NCI-H1694 treated with DMSO at 0.1 percent for 48 hours (cell line): ENCODE data around the gene RS1.

Experiments
- DNase-seq: peaks from one replicate; lab custom pipeline; 2025; lab: John Stamatoyannopoulos, UW

RS1 gene

DNA sequence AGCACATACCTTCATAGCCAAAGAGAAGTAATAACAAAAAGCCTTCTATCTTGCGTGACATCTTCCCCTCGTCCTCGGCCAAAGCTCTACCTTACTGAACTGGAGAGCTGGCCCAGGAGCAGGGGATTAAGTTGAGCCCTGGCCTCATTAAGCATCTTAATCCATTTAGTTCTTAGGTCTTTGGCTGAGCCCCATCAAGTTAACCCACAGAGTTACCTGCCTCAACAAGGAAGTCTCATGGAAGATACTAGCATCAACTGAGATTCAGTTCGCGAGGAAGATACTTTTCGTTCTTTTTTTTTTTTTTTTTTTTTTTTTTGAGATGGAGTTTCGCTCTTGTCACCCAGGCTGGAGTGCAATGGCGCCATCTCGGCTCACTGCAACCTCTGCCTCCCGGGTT lies at the start of gene RS1:
Gene RS1 (minus strand): TSS at position 101 of the 400 bp plus-strand sequence. CDS start 40 bp downstream, at position 61.
- DNase-seq = no peak

- DNase-seq = no peak
Measured at GRCh38 chrX:18719852-18720251, 47.9 kb upstream of the RS1 start.

DNA sequence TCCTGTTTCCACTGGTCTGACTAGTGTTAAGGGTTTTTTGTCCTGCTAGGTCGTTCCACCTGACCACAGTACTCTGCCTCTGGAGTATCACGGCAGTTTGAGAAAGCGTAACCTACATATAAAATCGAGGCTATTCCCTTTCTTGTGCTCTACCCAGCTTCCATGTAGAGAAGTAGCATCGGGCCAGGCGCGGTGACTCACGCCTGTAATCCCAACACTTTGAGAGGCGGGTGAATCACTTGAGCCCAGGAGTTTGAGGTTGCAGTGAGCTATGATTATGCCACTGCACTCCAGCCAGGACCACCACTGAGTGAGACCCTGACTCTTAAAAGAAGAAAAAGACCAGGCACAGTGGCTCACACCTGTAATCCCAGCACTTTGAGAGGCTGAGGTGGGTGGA lies 43.0 kb upstream of the RS1 start:
- DNase-seq = no peak

- DNase-seq = no peak
Measured at GRCh38 chrX:18709833-18710232, 37.9 kb upstream of the RS1 start.

DNA sequence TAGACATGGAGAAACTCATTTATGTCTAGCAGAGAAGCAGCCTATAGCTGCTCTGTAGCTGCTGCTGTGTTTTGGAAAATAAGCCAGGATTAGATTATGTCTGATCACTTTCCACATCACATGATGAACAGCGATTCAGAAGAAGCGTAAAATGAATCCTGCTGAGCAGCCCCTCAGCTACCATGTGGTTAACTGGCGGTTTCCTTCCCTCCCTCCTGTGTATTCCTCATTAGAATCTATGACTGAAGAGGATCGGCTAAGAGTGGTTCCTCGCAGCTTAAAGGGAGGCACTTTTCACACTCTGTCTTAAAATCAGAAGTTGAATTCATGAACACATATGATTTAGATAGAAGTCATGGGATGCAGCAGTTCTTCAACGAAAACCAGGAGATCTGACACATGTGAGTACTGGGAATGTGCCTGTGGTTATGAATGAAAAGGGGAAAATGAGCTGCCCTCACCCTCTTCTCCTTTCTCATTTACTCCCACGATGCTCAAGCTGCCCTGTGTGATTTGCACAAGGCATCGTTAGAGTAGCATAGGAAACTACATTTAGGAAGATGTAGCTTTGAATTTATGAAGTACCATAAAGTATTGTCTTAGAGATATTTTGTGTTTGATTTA lies 35.6 kb upstream of the RS1 start, which contains the start of gene PPEF1:
Gene PPEF1 (plus strand): TSS at position 220 of the 624 bp plus-strand sequence. CDS start 136 bp downstream, at position 356.
- DNase-seq = no peak

- no peak for DNase-seq
Measured at GRCh38 chrX:18702362-18703195, 30.7 kb upstream of the RS1 start.

DNA sequence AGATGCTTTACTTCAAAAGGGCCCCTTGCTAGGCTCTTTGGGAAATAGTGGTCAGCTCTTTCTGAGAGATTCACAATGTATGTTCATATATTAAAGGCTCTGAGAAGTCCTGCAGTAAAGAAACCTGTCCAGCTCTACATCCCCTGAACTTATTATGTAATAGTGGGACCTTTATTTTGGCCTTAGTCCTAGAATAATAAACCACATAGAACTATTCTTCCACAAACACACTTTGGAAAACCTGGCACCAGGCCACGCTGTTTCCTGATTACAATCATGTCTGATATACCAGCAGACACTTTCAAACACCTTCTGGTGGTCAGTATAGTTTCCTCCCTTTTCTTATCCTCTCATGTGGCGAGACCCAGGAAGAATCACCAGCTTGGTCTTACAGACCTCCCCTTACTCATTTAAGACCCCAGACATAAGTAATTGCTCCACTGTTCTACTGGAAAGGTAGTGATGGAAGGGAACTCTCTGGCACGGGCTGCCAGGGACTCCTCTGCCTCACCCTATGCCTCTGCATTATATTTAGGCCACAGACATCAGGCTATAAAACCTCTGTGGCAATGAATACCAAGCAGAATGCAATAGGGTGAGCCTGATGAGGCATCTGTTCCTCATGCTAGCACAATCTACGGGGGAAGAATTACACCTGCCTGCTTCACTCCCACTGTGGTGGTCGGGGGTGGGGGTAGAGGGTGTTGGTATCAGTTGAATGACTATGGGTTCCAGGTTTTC lies 29.9 kb upstream of the RS1 start:
- no peak for DNase-seq

- DNase-seq = no peak
Measured at GRCh38 chrX:18698737-18699650, 27.1 kb upstream of the RS1 start.

- DNase-seq = no peak
Measured at GRCh38 chrX:18696653-18697052, 24.7 kb upstream of the RS1 start.

DNA sequence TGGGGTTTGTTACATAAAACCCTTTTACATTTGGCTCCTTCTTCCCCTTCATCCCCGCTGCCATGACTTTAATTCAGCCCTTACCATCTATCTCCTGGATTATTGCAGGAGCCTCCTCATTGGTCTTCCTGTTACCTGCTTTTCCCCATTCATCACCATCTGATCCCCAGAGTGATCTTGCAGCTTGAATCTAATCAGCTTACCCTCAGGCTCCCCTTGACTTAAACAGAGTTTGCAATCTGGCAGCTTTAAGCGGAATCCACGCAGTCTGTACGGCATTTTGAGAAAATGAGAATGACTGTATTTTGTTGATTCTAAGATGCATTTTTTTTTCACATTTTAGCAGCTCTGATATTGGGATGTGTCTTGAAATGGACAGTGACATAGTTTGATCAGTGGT lies 20.6 kb upstream of the RS1 start:
- DNase-seq = no peak

GRCh38 chrX:18691431-18691830 lies 19.5 kb upstream of the RS1 start:
- no peak for DNase-seq

GRCh38 chrX:18687856-18688495 lies 16.1 kb upstream of the RS1 start:
- DNase-seq = no peak

DNA sequence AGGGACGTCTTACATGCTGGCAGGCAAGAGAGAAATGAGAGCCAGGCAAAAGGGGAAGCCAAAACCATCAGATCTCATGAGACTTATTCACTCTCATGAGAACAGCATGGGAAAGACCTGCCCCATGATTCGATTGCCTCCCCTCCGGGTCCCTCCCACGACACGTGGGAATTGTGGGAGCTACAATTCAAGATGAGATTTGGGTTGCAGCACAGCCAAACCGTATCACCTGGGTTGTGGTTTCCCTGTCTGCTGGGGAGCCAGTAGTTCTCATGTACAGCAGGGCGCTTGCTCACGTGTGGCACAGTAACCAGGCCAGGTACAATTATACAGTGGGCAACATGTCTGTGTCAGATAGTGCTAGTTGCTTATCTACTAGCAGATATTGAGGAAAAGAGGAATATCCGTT lies 11.1 kb upstream of the RS1 start:
- no peak for DNase-seq

GRCh38 chrX:18681996-18682395 lies 10.1 kb upstream of the RS1 start:
- DNase-seq = no peak

- DNase-seq = no peak
Measured at GRCh38 chrX:18677161-18677869, 5.4 kb upstream of the RS1 start.

DNA sequence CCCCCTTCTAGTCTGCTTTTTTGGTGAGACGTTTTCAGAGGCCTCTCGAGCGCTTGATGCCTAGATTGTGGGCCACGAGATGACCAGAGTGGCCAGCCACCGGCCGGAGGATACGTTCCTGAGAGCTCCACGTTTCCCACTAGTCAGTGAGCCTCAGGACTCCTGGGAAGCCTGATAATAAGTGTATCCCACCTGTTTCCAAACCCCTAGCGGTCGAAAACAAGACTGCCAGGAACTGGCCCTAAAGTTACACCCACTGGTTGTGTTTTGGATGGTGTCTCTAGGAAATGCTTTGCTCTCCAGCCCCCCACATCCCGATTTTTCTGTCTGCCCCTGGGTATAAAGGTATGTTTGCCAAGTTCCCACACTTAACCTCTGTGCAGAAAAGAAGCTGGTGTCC lies 4.6 kb upstream of the RS1 start:
- DNase-seq = no peak

DNA sequence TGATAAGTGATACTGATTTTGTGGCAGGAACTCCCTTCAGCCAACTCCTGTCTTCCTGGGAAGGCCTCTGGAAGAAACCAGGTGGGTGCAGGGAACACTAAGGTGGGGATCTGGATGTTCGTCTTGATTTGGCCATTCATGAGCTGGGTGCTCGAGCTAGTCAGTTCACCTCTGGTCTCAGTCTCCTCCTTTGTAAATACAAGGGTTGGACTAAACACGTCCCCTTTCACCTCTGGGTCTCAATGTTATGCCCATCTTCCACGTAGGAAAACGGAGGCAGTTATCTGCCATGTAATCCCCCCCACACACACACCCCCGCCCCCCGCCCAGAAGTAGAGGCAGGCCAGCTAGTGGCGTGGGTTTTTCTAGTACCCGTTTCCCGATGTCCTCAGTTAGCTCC lies 4.1 kb upstream of the RS1 start:
- DNase-seq = no peak

DNA sequence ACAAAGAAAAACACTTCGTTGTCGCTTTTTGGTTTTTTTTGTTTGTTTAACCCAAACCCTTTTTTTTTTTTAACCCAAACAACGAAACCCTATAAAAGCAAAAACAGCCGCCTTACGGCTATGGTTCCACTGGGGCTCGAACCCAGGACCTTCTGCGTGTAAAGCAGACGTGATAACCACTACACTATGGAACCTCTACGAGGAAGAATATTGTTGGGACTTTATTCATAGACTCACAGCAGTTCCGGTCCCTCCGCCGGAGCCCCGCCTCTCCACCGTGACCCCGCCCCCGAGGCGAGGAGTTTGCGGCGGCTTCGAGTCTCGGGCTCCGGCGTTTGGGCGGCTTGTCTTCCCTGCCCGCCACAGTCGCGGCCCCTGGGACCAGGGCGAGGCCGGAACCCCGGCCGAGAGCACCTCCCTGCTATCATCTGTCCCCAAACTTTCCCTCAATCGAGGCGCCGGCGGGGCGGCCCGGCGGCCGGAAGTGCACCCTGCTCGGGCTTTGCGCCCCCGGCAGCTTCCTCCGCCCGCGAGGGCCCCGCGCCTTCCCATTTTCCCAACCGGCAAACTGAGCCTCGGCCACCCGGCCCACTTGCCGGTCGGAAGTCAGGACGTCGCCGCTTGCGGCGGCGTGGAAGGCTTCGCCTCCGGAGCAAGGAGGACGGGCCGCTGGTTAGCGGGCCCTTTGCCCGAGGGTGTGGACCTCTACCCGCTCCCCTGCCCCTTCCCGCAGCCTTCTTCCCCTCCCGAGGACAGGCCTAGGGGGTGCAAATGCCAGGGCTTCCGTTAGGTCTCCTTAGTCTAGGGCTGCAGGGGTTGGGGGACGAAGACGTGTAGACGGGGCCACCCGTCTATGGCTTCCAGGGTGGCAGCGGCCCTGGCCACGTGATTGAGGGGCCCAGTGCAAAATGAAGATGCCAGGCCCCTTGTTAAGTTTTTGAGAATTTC lies 3.2 kb upstream of the RS1 start:
- DNase-seq = peak; percentile 43

GRCh38 chrX:18674417-18674787 lies 2.5 kb upstream of the RS1 start:
- DNase-seq = peak; percentile 42
